ENCODE data around the gene GPR139.

GPR139 gene

DNA sequence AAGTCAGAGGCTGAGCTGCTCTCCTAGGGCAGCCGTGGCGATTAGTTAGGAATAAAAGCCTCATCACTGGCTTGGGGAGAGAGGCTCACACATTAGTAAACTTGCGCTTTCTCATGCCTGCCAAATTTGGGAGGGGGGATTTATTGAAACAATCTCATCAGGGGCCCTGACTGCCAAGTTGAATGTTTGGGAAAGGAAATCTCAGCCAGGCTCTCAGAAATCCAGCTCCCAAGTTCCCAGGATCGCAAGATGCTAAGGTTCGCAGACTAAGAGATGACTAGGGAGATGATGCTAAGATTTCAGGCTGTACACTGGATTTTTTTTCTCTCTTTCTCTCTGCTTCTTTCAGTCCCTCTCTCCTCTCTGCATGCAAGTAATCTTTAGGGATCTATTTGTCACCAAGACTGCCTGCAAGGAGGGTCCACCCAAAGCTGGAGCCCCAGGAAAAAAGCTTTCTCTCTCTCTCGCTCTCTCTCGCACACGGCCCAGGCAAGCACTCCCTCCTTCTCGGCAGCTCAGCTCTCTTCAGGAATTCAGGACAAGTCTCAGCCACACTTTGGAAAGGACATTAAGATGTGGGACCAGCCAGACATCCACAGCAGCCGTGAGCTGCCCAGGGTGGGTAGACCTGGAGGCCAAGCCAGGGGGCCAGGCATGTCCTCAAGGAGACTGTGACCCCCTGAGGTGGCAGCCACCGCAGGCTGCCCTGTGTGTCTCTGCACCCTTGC, 1.4 kb downstream of the GPR139 start:
- ChIA-PET POLR2A (no interaction called here), CTCF (interaction anchor here (0.6 kb wide), 1 partner anchor 21 kb away, joined by 3 read pairs; no protein-coding TSS in a partner anchor)
- TF ChIP-seq TARDBP (IDR thresholded peaks at IDR 0.05) (no peak), SP1 (IDR thresholded peaks at IDR 0.05) (no peak), L3MBTL2 (conservative IDR thresholded peaks at IDR 0.05) (no peak), ELF4 (IDR thresholded peaks at IDR 0.05) (no peak), CTBP1 (IDR thresholded peaks at IDR 0.05; ENCODE audit: borderline replicate concordance) (no peak), FOXA1 (IDR thresholded peaks at IDR 0.05) (no peak), NFRKB (IDR thresholded peaks at IDR 0.05) (no peak), SUZ12 (IDR thresholded peaks at IDR 0.05) (no peak), FOXK2 (IDR thresholded peaks at IDR 0.05) (no peak), FOXM1 (IDR thresholded peaks at IDR 0.05; ENCODE audit: borderline replicate concordance) (no peak), LEF1 (IDR thresholded peaks at IDR 0.05; ENCODE audit: borderline replicate concordance) (no peak), ARNT (IDR thresholded peaks at IDR 0.05) (no peak), HDGF (IDR thresholded peaks at IDR 0.05; ENCODE audit: borderline replicate concordance) (no peak), BHLHE40 (IDR thresholded peaks at IDR 0.05; ENCODE audit: borderline replicate concordance) (no peak), ZNF384 (IDR thresholded peaks at IDR 0.05) (no peak)
- TF ChIP-seq, protein P1, sequence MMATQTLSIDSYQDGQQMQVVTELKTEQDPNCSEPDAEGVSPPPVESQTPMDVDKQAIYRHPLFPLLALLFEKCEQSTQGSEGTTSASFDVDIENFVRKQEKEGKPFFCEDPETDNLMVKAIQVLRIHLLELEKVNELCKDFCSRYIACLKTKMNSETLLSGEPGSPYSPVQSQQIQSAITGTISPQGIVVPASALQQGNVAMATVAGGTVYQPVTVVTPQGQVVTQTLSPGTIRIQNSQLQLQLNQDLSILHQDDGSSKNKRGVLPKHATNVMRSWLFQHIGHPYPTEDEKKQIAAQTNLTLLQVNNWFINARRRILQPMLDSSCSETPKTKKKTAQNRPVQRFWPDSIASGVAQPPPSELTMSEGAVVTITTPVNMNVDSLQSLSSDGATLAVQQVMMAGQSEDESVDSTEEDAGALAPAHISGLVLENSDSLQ (IDR thresholded peaks at IDR 0.05): no peak
- DNase-seq (ENCODE audit: extremely low spot score): no peak

DNA sequence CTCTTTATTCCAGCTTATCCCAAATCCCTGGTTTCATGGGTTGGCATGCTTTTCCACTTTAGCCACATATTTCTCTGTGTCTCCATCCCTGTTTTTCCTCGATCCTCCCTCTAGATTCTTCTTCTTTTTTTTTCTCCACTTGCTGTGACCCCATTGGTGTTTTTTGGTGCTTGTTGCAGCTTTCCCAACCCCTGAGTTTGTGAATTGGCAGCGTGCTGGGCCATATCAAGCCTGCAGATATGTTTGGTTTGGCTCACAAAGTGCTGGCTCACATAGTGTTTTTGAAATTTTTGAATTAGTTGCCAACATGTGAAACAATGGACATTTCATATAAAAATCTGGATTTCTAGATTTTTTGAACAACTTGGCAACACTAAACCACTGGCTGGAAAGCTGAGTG, 8.8 kb downstream of the GPR139 start:
- ChIA-PET POLR2A (no interaction called here), CTCF (interaction anchor here (0.6 kb wide), 1 partner anchor 14 kb away, joined by 3 read pairs; no protein-coding TSS in a partner anchor)
- no peak for DNase-seq (ENCODE audit: extremely low spot score)
- no peak for TF ChIP-seq ZNF384 (IDR thresholded peaks at IDR 0.05)
- no peak for TF ChIP-seq FOXA1 (IDR thresholded peaks at IDR 0.05)
- no peak for TF ChIP-seq FOXM1 (IDR thresholded peaks at IDR 0.05; ENCODE audit: borderline replicate concordance)
- no peak for TF ChIP-seq ELF4 (IDR thresholded peaks at IDR 0.05)
- no peak for TF ChIP-seq ARNT (IDR thresholded peaks at IDR 0.05)
- TF ChIP-seq HDGF (IDR thresholded peaks at IDR 0.05; ENCODE audit: borderline replicate concordance): no peak
- TF ChIP-seq SUZ12 (IDR thresholded peaks at IDR 0.05): no peak
- no peak for TF ChIP-seq L3MBTL2 (conservative IDR thresholded peaks at IDR 0.05)
- TF ChIP-seq SP1 (IDR thresholded peaks at IDR 0.05): no peak
- TF ChIP-seq NFRKB (IDR thresholded peaks at IDR 0.05): no peak
- no peak for TF ChIP-seq BHLHE40 (IDR thresholded peaks at IDR 0.05; ENCODE audit: borderline replicate concordance)
- no peak for TF ChIP-seq TARDBP (IDR thresholded peaks at IDR 0.05)
- no peak for TF ChIP-seq LEF1 (IDR thresholded peaks at IDR 0.05; ENCODE audit: borderline replicate concordance)
- TF ChIP-seq, protein P1 (IDR thresholded peaks at IDR 0.05): no peak
- TF ChIP-seq FOXK2 (IDR thresholded peaks at IDR 0.05): no peak
- no peak for TF ChIP-seq CTBP1 (IDR thresholded peaks at IDR 0.05; ENCODE audit: borderline replicate concordance)

DNA sequence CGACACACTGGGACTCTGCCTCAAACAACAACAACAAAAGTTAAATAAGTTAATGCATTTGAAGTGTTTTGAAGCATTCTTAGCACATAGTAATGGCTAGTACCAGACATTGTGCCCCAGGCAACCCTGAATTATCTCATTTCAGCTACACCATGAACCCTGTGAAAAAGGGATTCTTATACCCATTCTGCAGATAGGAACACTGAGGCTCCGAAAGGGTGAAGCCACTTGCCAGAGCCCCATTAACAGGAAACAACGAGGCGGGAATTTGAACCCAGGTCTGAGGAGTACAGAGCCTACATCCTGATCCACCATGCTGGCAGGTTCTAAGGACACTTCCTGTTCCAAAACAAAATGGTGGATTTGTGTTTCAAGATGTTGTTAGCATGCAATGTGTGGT, 9.2 kb downstream of the GPR139 start:
- CTCF ChIA-PET: interaction anchor here (0.6 kb wide), 1 partner anchor 13 kb away, joined by 3 read pairs; no protein-coding TSS in a partner anchor
- POLR2A ChIA-PET: no interaction called here
- TF ChIP-seq, protein P1 (IDR thresholded peaks at IDR 0.05): no peak
- TF ChIP-seq L3MBTL2 (conservative IDR thresholded peaks at IDR 0.05): no peak
- no peak for TF ChIP-seq ELF4 (IDR thresholded peaks at IDR 0.05)

DNA sequence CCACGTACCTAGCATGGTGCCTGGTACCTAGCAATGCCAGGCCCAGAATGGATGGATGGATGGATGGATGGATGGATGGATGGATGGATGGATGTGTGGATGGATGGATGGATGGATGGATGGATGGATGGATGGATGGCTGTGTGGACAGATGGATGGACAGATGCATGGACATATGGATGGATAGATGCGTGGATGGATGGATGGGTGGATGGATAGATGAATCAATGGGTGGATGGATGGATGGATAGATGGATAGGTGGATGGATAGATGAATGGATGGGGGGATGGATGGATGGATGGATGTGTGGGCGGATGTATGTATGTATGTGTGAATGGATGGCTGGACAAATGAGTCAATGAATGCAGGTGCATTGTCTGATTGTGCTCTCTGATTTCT, 12.6 kb downstream of the GPR139 start:
- DNase-seq (ENCODE audit: extremely low spot score): no peak
- ChIA-PET CTCF (no interaction called here), POLR2A (no interaction called here)
- no peak for TF ChIP-seq FOXK2 (IDR thresholded peaks at IDR 0.05)

More for the DNA sequence above, 9.2 kb downstream of the GPR139 start:
- no peak for DNase-seq (ENCODE audit: extremely low spot score)

DNA sequence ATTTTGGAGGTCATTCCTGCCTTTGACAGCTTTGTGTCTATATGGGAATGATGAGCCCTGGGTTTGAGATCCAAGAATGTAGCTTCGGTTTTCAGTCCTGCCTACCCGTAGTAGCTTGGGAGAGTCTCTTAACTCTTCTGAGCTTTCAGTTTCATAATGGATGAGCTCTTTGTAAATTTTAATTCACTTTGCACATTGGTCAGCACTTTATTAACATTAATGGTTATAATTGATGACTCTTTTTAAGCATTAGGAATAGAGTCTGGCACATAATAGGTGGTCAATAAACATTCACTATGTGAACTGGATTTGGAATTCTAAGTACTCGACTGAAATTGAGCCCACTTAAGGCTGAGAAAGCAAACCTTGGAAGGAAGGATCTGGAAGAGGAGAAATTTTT, 17.3 kb downstream of the GPR139 start:
- TF ChIP-seq ARNT (IDR thresholded peaks at IDR 0.05): no peak
- no peak for TF ChIP-seq BHLHE40 (IDR thresholded peaks at IDR 0.05; ENCODE audit: borderline replicate concordance)
- no peak for TF ChIP-seq FOXA1 (IDR thresholded peaks at IDR 0.05)
- TF ChIP-seq TARDBP (IDR thresholded peaks at IDR 0.05): no peak
- TF ChIP-seq ZNF384 (IDR thresholded peaks at IDR 0.05): no peak
- TF ChIP-seq HDGF (IDR thresholded peaks at IDR 0.05; ENCODE audit: borderline replicate concordance): no peak
- no peak for TF ChIP-seq FOXK2 (IDR thresholded peaks at IDR 0.05)
- no peak for TF ChIP-seq ELF4 (IDR thresholded peaks at IDR 0.05)
- TF ChIP-seq SP1 (IDR thresholded peaks at IDR 0.05): no peak
- ChIA-PET CTCF (no interaction called here), POLR2A (no interaction called here)
- DNase-seq (ENCODE audit: extremely low spot score): no peak

DNA sequence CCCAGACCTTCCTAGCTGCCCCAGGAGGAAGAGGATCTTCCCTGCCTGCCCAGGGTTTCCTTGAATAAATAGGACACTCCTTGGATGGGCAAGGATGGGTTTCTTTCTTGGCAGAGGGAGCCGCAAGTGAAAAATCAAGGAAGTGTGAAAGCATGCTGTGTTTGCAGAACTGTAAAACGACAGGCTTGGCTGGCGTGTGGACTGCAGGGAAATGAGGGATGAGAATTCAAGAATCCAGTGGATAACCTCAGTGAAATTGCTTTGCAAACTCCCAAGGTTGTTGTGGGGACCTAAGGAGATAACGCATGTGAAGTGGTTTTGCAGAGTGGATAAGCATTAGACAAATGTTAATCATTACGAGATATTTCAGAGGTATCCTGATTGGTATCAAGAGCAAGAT, 20.4 kb downstream of the GPR139 start:
- POLR2A ChIA-PET: no interaction called here
- TF ChIP-seq FOXK2 (IDR thresholded peaks at IDR 0.05): no peak
- CTCF ChIA-PET: no interaction called here
- DNase-seq (ENCODE audit: extremely low spot score): no peak

DNA sequence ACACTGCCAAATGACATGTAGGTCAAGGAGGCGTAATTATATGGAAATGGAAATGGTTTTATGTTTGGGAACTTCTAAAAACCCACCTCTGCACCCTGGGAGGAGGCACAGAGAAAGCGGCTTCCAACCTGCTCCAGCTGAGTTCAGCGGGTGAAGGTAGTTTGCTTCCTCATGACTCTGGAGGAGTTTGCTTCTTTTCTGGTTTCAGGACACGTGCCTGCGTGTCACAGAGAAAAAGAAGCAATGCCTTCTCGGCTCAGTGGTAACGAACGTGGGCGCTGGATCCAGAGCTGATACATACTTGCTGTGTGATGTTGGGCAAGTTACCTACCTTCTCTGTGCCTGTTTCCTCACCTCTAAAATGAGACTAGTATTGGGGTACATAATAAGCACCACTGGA, 22.1 kb downstream of the GPR139 start:
- POLR2A ChIA-PET: no interaction called here
- no peak for TF ChIP-seq SUZ12 (IDR thresholded peaks at IDR 0.05)
- TF ChIP-seq FOXA1 (IDR thresholded peaks at IDR 0.05): no peak
- no peak for TF ChIP-seq SP1 (IDR thresholded peaks at IDR 0.05)
- no peak for TF ChIP-seq TARDBP (IDR thresholded peaks at IDR 0.05)
- TF ChIP-seq ARNT (IDR thresholded peaks at IDR 0.05): no peak
- no peak for TF ChIP-seq BHLHE40 (IDR thresholded peaks at IDR 0.05; ENCODE audit: borderline replicate concordance)
- TF ChIP-seq L3MBTL2 (conservative IDR thresholded peaks at IDR 0.05): no peak
- no peak for TF ChIP-seq CTBP1 (IDR thresholded peaks at IDR 0.05; ENCODE audit: borderline replicate concordance)
- no peak for TF ChIP-seq LEF1 (IDR thresholded peaks at IDR 0.05; ENCODE audit: borderline replicate concordance)
- TF ChIP-seq ZNF384 (IDR thresholded peaks at IDR 0.05): no peak
- no peak for TF ChIP-seq FOXM1 (IDR thresholded peaks at IDR 0.05; ENCODE audit: borderline replicate concordance)
- no peak for TF ChIP-seq NFRKB (IDR thresholded peaks at IDR 0.05)
- TF ChIP-seq HDGF (IDR thresholded peaks at IDR 0.05; ENCODE audit: borderline replicate concordance): no peak
- TF ChIP-seq FOXK2 (IDR thresholded peaks at IDR 0.05): no peak
- TF ChIP-seq, protein P1 (IDR thresholded peaks at IDR 0.05): no peak
- no peak for TF ChIP-seq ELF4 (IDR thresholded peaks at IDR 0.05)
- CTCF ChIA-PET: interaction anchor here (0.7 kb wide), 1 partner anchor 13 kb away, joined by 3 read pairs; no protein-coding TSS in a partner anchor
- no peak for DNase-seq (ENCODE audit: extremely low spot score)
